ENCODE results near the gene STIMATE. TPM values are rescaled to one million over a fixed set of nuclear protein-coding genes. Genes with fewer than 3 reads are reported as not detected.

Gene STIMATE
- total and polyA plus RNA-seq, 9 of the 15 experiments (the other 6 are each of a cell fraction or from before 2014, with no cell fraction given) = 0.14 to 7.7 (median 4.9) TPM

DNA sequence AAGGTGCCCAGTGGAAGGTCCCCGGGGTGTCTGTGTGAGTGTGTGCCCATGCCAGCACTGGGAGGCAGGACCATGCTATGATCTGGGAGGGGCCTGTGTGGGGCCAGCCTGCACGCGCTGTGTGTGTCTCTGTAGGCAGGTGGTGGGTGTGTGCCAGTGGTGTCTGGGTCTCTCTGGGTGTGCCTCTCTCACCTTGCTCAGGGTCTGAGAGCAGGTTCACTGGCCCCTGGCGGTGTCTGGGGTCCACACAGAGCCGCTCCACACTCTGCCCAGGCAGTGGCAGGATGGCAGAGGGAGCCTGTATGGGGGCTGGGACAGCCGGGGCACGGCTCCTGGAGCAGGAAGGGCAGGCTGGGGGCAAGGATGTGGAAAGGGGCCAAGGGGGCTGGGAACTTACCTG lies 79.5 kb downstream of the STIMATE start:
- Histone ChIP-seq H3K79me2 (ENCODE audit: control insufficient read depth, insufficient read depth, low read length) (no peaks in the 10 kb centered on the region), H3K4me1 (replicated peaks in 1 of 2; ENCODE audit: control insufficient read depth in 2 of 2, insufficient read depth in 2 of 2, low read length in 2 of 2) (peaks cover 0 to 5% of the 10 kb centered on the region in 2 experiments; a peak in 2 of 5 replicates), H2AFZ (ENCODE audit: low read depth, low read length) (no peak overlapping the region), H3K4me2 (ENCODE audit: insufficient read depth, low read length) (no peak overlapping the region), H3K4me3 (no peak overlapping the region), H4K20me1 (replicated peaks; ENCODE audit: control insufficient read depth, insufficient read depth, low read length) (no peaks in the 10 kb centered on the region; the same call in 1 of the 2 replicates), H3K27ac (ENCODE audit: extremely low read depth, low read depth, low read length) (no peak overlapping the region), H3K27me3 (ENCODE audit: control insufficient read depth in 2 of 2, insufficient read depth in 2 of 2, low read length in 2 of 2) (peaks cover 0 to 47% of the 10 kb centered on the region in 2 experiments; a peak in 3 of 5 replicates), H3K9ac (ENCODE audit: insufficient read depth in 1 of 2, low read depth in 2 of 2, low read length in 2 of 2) (no peak overlapping the region), H3K9me3 (replicated peaks; ENCODE audit: control insufficient read depth, insufficient read depth, low read depth, low read length) (no peaks in the 10 kb centered on the region), H3K36me3 (ENCODE audit: control insufficient read depth, insufficient read depth, low read length) (no peaks in the 10 kb centered on the region), H3K9me1 (ENCODE audit: control insufficient read depth, insufficient read depth, low read length) (no peaks in the 10 kb centered on the region)
- intact Hi-C loops (cut with micrococcal nuclease) = no loop called here
- no peak for ATAC-seq
- FAIRE-seq = no peak
- 3% methylated on average over 5 of the region's 7 CpGs for WGBS (ENCODE audit: insufficient coverage, low coverage, missing lambda C conversion rate)
- POLR2A ChIA-PET = no interaction called here
- in situ Hi-C loops (cut with MboI) = no loop called here
- no TSS peak for BruUV-seq (replicated peaks)
- DNase-seq (ENCODE audit: extremely low read depth in 1 of 4, low spot score in 3 of 4) = no peak
- CTCF ChIA-PET (ENCODE audit: low intra/inter-chr PET ratio) = no interaction called here
- TF ChIP-seq ZNF124 (CRISPR knock-in tag; IDR thresholded peaks at IDR 0.05) (no peak), ZNF584 (CRISPR knock-in tag; IDR thresholded peaks at IDR 0.05; ENCODE audit: low read depth) (no peak), TFAM (CRISPR knock-in tag; conservative IDR thresholded peaks at IDR 0.05) (no peak), ZNF444 (CRISPR knock-in tag; IDR thresholded peaks at IDR 0.05) (no peak), KAT2B (IDR thresholded peaks at IDR 0.05; ENCODE audit: low read depth, low read length) (no peak), MCM7 (IDR thresholded peaks at IDR 0.05) (no peak), KDM1A (IDR thresholded peaks at IDR 0.05) (no peak), CBFA2T3 (IDR thresholded peaks at IDR 0.05) (no peak), CHD2 (IDR thresholded peaks at IDR 0.05; ENCODE audit: low read depth, low read length) (no peak), E2F3 (CRISPR knock-in tag; IDR thresholded peaks at IDR 0.05) (no peak), ZBTB8A (IDR thresholded peaks at IDR 0.05; ENCODE audit: partially characterized antibody) (no peak), SNRNP70 (optimal IDR thresholded peaks at IDR 0.05; ENCODE audit: low read depth, low read length) (no peak), ERF (CRISPR knock-in tag; IDR thresholded peaks at IDR 0.05) (no peak)
- TF ChIP-seq, protein P1, sequence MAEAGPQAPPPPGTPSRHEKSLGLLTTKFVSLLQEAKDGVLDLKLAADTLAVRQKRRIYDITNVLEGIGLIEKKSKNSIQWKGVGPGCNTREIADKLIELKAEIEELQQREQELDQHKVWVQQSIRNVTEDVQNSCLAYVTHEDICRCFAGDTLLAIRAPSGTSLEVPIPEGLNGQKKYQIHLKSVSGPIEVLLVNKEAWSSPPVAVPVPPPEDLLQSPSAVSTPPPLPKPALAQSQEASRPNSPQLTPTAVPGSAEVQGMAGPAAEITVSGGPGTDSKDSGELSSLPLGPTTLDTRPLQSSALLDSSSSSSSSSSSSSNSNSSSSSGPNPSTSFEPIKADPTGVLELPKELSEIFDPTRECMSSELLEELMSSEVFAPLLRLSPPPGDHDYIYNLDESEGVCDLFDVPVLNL (CRISPR knock-in tag; IDR thresholded peaks at IDR 0.05; ENCODE audit: low read depth) = no peak

All from K562 (cell line).